ENCODE results near the gene C1orf198. TPM values are rescaled to one million over a fixed set of nuclear protein-coding genes. Genes with fewer than 3 reads are reported as not detected.

Gene C1orf198
- total and polyA plus RNA-seq, 2 of the 4 experiments (the other 2 are of a cell fraction) = 67.4 to 76.2 TPM

DNA sequence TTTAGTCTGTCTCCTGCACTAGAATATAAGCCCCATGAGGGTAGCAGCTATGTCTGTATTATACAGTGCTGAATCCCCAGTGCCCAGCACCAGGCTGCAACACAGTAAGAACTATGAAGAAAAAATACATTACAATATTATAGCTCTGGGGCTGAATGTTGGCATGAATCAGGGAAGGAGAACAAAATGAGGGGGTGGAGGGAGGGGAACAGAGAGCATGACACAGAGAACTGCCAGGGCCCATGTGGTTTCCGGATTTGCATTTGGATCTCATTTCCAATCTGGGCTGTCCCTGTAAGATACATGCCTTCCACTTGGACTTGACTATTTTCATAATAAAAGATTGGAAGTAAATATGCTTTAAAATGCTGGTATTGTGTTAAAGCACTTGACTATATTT, 35.8 kb downstream of the C1orf198 start:
- H2AK5ac ChIP-seq (ENCODE audit: low read depth, low read length) = no peak overlapping the region
- H2BK15ac ChIP-seq (ENCODE audit: low read depth, low read length) = no peak overlapping the region
- no TSS peak for BruUV-seq (replicated peaks)
- no peak overlapping the region for H2AK9ac ChIP-seq (replicated peaks; ENCODE audit: low read depth, low read length, poor library complexity)
- no peak overlapping the region for H3K27ac ChIP-seq (ENCODE audit: insufficient read depth, low read length)
- WGBS, 2 experiments (ENCODE audit: extremely low coverage in 2 of 2, insufficient read length in 1 of 2) = no CpG with 5 or more reads among the region's 1 CpG
- no peak overlapping the region for H2BK5ac ChIP-seq (ENCODE audit: low read depth, low read length, poor library complexity, severe bottlenecking)
- H3K4ac ChIP-seq (ENCODE audit: low read depth, low read length) = no peak overlapping the region
- no peak overlapping the region for H2AFZ ChIP-seq (replicated peaks; ENCODE audit: low read length, poor library complexity)
- H3K4me2 ChIP-seq (ENCODE audit: low read depth, low read length) = no peak overlapping the region
- dilution Hi-C loops (cut with HindIII; ENCODE audit: low sequenced_read_pairs, unreplicated experiment) (no loop called here), intact Hi-C loops (cut with micrococcal nuclease) (no loop called here), in situ Hi-C loops (cut with MboI; ENCODE audit: low sequenced_read_pairs) (no loop called here)
- H4K91ac ChIP-seq (ENCODE audit: insufficient read depth, low read depth, low read length) = no peak overlapping the region
- H4K8ac ChIP-seq (ENCODE audit: low read depth in 2 of 2, low read length in 2 of 2) = no peak overlapping the region
- H3K79me1 ChIP-seq (ENCODE audit: low read depth in 1 of 2, low read length in 2 of 2) = peaks cover 10 to 11% of the 10 kb centered on the region in 2 experiments
- ATAC-seq (ENCODE audit: low read depth) (no peak), DNase-seq (no peak)
- no peak overlapping the region for H2BK120ac ChIP-seq (ENCODE audit: low read depth, low read length)
- no peak overlapping the region for H3K56ac ChIP-seq (ENCODE audit: extremely low read depth, insufficient read depth, low read length)
- peaks cover 5% of the 10 kb centered on the region for H3K36me3 ChIP-seq (ENCODE audit: control insufficient read depth, insufficient read depth, low read length)
- H3K9me3 ChIP-seq (ENCODE audit: control insufficient read depth, insufficient read depth, low read length) = no peaks in the 10 kb centered on the region
- H3K4me1 ChIP-seq (ENCODE audit: control insufficient read depth, insufficient read depth, low read length) = peaks cover 5% of the 10 kb centered on the region
- no peak overlapping the region for H3K18ac ChIP-seq (ENCODE audit: low read depth, low read length)
- H3K27me3 ChIP-seq (ENCODE audit: control insufficient read depth, insufficient read depth, low read length) = no peaks in the 10 kb centered on the region
- H3K9me1 ChIP-seq (ENCODE audit: insufficient read depth, low read length) = no peaks in the 10 kb centered on the region; the same call in 1 of the 2 replicates
- no peak overlapping the region for H4K5ac ChIP-seq (ENCODE audit: low read depth, low read length)
- POLR2A ChIA-PET (ENCODE audit: unreplicated experiment) = no interaction called here
- 0 out of 2 replicates have a peak, but pooled peaks cover 5% of the 10 kb centered on the region for H4K20me1 ChIP-seq (ENCODE audit: insufficient read depth, low read length)
- no peak overlapping the region for H3K9ac ChIP-seq (ENCODE audit: low read depth, low read length)
- CTCF ChIA-PET = interaction anchor here (0.8 kb wide), 1 partner anchor 16 kb away, joined by 3 read pairs; no protein-coding TSS in a partner anchor
- TF ChIP-seq CHD1 (IDR thresholded peaks at IDR 0.05; ENCODE audit: low read depth, low read length) (no peak), ELK1 (IDR thresholded peaks at IDR 0.05; ENCODE audit: borderline replicate concordance, low read depth, low read length) (no peak), RAD21 (IDR thresholded peaks at IDR 0.05; ENCODE audit: low read length) (no peak), MAFK (IDR thresholded peaks at IDR 0.05; ENCODE audit: low read depth, low read length) (no peak)
- H3K14ac ChIP-seq (replicated peaks; ENCODE audit: low read depth, low read length) = no peak overlapping the region
- no peak overlapping the region for H3K4me3 ChIP-seq (ENCODE audit: insufficient read depth, low read depth, low read length)
- no peak overlapping the region for H3K23ac ChIP-seq (ENCODE audit: low read depth, low read length)
- no peak overlapping the region for H2BK20ac ChIP-seq (ENCODE audit: low read depth, low read length)

Measured in IMR-90 (cell line).